NCI-H524 treated with DMSO at 0.1 percent for 48 hours (cell line): ENCODE results near the gene KAT7.

Source experiments
- DNase-seq: peaks from one replicate; lab custom pipeline; 2025; lab: John Stamatoyannopoulos, UW

KAT7 gene

GRCh38 chr17:49760932-49761558 lies 27.4 kb upstream of the KAT7 start:
- DNase-seq, result no peak

GRCh38 chr17:49762151-49762941 lies 26.1 kb upstream of the KAT7 start:
- no peak for DNase-seq

- DNase-seq, result peak; percentile 99
Measured at GRCh38 chr17:49763735-49764558, 24.5 kb upstream of the KAT7 start, which contains the start of gene FAM117A. TSS of gene FAM117A (minus strand) at chr17:49764131. CDS start at chr17:49764087, 44 bp downstream.

- no peak for DNase-seq
Measured at GRCh38 chr17:49764559-49765180, 23.8 kb upstream of the KAT7 start.

- no peak for DNase-seq
Measured at GRCh38 chr17:49766918-49767530, 21.5 kb upstream of the KAT7 start.

- no peak for DNase-seq
Measured at GRCh38 chr17:49775546-49776260, 12.8 kb upstream of the KAT7 start.

GRCh38 chr17:49776551-49777300 lies 11.8 kb upstream of the KAT7 start:
- no peak for DNase-seq

GRCh38 chr17:49777563-49777962 lies 10.9 kb upstream of the KAT7 start:
- DNase-seq, result no peak

GRCh38 chr17:49779156-49779738 lies 9.2 kb upstream of the KAT7 start:
- no peak for DNase-seq

GRCh38 chr17:49779739-49780231 lies 8.7 kb upstream of the KAT7 start:
- DNase-seq, result no peak

GRCh38 chr17:49783071-49783715 lies 5.3 kb upstream of the KAT7 start:
- peak; percentile 74 for DNase-seq

GRCh38 chr17:49783791-49784190 lies 4.7 kb upstream of the KAT7 start:
- no peak for DNase-seq

- DNase-seq, result no peak
Measured at GRCh38 chr17:49784636-49785035, 3.8 kb upstream of the KAT7 start.

- no peak for DNase-seq
Measured at GRCh38 chr17:49787884-49788477, 500 bp upstream of the KAT7 start.

- no peak for DNase-seq
Measured at GRCh38 chr17:49789243-49789578, 730 bp downstream of the KAT7 start.

- DNase-seq, result no peak
Measured at GRCh38 chr17:49793309-49793708, 4.8 kb downstream of the KAT7 start.

GRCh38 chr17:49795372-49795771 lies 6.9 kb downstream of the KAT7 start:
- DNase-seq, result no peak

GRCh38 chr17:49798182-49798581 lies 9.7 kb downstream of the KAT7 start:
- no peak for DNase-seq

GRCh38 chr17:49798738-49799137 lies 10.3 kb downstream of the KAT7 start:
- no peak for DNase-seq
